OCI-LY3 (cell line): Measurements from ENCODE around the gene SYNE1.

Experiments used
- H2AFZ ChIP-seq: fragments of 200-600, 300-600 bp; shearing (Covaris generic); 2 replicates; pipeline ENCODE4 v1.6.0; 2014; ENCODE audit warnings: antibody characterized with exemption, low read depth, low read length
- H3K27ac ChIP-seq: fragments of 200-600, 300-600 bp; sonication (generic); 2 replicates; pipeline ENCODE4 v1.5.1; 2014; ENCODE audit warnings: mild to moderate bottlenecking, low read length, moderate library complexity, mixed read lengths
- H3K27me3 ChIP-seq: fragments of 200-600, 300-600 bp; sonication (generic); 2 replicates; pipeline ENCODE4 v1.6.1; 2014; ENCODE audit warnings: low read depth, low read length, mixed read lengths
- H3K36me3 ChIP-seq: fragments of 200-600, 300-600 bp; sonication (generic); replicated peaks from 2 replicates; pipeline ENCODE3; 2014; ENCODE audit warnings: low read depth, low read length, mixed read lengths
- H3K4me1 ChIP-seq: fragments of 300-600, 200-600 bp; sonication (generic); 2 replicates; pipeline ENCODE4 v1.6.1; 2014; ENCODE audit warnings: low read length, mixed read lengths
- H3K4me2 ChIP-seq: fragments of 200-600, 300-600 bp; sonication (generic); 2 replicates; pipeline ENCODE4 v1.6.1; 2014; ENCODE audit warnings: low read length, mixed read lengths
- H3K4me3 ChIP-seq: fragments of 300-600, 200-600 bp; sonication (generic); 2 replicates; pipeline ENCODE4 v1.5.1; 2014; ENCODE audit warnings: antibody characterized with exemption, mild to moderate bottlenecking, low read length, moderate library complexity
- H3K79me2 ChIP-seq: fragments of 300-600, 200-600 bp; shearing (Covaris generic); 2 replicates; pipeline ENCODE4 v1.6.1; 2014; ENCODE audit warnings: mild to moderate bottlenecking, low read length, mixed read lengths
- H3K9ac ChIP-seq: fragments of 300-600, 200-600 bp; shearing (Covaris generic); 2 replicates; pipeline ENCODE4 v1.6.0; 2014; ENCODE audit warnings: mild to moderate bottlenecking, low read length, moderate library complexity
- H3K9me3 ChIP-seq: fragments of 200-600, 300-600 bp; shearing (Covaris generic); 2 replicates; pipeline ENCODE4 v1.6.1; 2014; ENCODE audit warnings: low read length, mixed read lengths; ENCODE audit not compliant: insufficient read depth
- H4K20me1 ChIP-seq: fragments of 200-600, 300-600 bp; sonication (generic); 2 replicates; pipeline ENCODE4 v1.6.1; 2016; ENCODE audit warnings: low read length, mixed read lengths; ENCODE audit not compliant: insufficient read depth
- CTCF ChIP-seq: fragments of 200-600, 300-600 bp; sonication (generic); IDR thresholded peaks from 2 replicates; pipeline ENCODE4 v1.5.1; 2014; ENCODE audit warnings: antibody characterized with exemption, low read length, low read depth
- EZH2phosphoT487 ChIP-seq: fragments of 200-600 bp; shearing (Covaris generic); IDR thresholded peaks from 2 replicates; pipeline ENCODE4 v1.6.1; 2018; ENCODE audit warnings: antibody characterized with exemption, mixed run types, low read depth

The SYNE1 gene

DNA sequence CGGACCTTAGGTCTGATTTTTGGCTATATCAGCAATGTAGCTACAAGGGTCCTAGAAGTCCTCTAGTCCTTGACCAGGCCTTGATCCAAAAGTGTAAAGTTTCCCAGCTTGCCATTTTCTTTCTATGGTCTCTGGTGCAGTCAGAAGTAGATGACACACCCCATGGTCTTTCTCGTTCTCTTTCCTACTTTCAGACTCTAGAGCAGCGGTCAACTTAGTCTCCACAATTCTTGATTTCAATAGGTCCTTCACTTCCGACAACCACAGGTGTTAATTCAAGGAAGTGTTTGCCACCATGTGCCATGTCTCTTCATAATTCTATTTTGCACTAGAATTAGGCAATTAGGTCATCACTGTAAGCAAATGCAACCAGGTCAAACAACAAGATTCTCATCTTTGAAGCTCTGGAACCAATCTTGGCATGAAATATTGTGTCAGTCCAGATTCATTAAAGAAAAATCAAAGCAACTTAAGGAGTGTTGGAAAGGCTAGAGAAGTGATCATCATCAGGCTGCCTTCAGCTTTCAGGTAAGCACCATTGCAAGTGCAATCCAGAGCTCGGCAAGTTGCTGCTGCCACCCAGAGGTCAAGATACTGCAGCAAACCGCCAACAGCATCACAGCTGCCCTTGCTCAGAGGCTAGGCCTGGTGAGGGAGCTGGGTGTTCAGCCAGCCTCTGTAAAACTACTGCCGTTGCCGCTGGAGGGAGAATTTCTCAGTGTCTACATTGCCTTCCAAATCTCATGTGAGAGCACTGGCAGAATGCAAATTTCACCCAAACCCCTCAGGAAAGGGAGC lies 5.6 kb upstream of the SYNE1 start:
- Histone ChIP-seq H3K4me2 (no peak overlapping the region), H3K79me2 (no peaks in the 10 kb centered on the region), H3K36me3 (no peaks in the 10 kb centered on the region), H3K9ac (no peak overlapping the region), H3K9me3 (no peaks in the 10 kb centered on the region), H3K4me1 (no peaks in the 10 kb centered on the region), H4K20me1 (no peaks in the 10 kb centered on the region), H2AFZ (no peak overlapping the region), H3K4me3 (no peak overlapping the region), H3K27me3 (no peaks in the 10 kb centered on the region), H3K27ac (no peak overlapping the region)
- TF ChIP-seq CTCF (peak; percentile 59), EZH2phosphoT487 (no peak)

DNA sequence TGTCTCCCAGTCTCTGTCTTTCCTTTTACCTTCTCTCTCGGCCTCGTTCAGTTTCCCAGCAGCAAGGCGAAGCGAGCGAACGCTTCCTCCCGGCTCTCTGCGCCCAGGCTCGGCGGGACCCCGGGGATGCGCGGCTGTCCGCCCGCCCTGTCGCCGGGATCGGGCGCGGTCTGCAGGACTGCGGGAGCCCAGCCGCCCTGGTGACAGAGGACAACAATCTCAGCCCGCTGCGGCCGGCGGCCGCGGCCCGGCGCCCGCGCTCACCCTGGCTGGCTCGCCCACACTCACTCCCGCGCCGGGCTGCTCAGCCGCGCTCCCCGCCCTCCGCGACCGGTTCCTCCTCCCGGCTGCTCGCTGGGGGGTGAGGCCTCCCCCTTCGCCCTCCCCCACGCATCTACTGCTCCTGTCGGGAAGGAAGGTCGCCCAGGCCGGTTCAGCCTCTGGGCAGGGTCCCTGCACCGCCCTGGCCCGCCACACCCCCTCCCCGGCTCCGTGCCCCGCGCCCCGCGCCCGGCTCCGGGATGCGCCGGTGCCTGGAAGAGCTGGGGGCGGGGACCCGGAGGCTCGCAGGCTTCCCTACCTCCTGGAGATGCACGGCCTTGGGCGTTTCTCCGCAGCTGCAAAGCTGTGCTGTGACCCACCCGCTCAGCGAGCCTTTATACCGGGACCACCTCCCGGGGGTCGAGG lies 410 bp downstream of the SYNE1 start:
- H3K4me2 ChIP-seq: no peak overlapping the region
- TF ChIP-seq EZH2phosphoT487: no peak
- no peak for TF ChIP-seq CTCF
- no peaks in the 10 kb centered on the region for H3K79me2 ChIP-seq
- no peaks in the 10 kb centered on the region for H3K27me3 ChIP-seq
- H4K20me1 ChIP-seq: no peaks in the 10 kb centered on the region
- no peak overlapping the region for H2AFZ ChIP-seq
- no peak overlapping the region for H3K9ac ChIP-seq
- H3K27ac ChIP-seq: no peak overlapping the region
- H3K9me3 ChIP-seq: no peaks in the 10 kb centered on the region
- no peak overlapping the region for H3K4me3 ChIP-seq
- H3K4me1 ChIP-seq: no peaks in the 10 kb centered on the region
- no peaks in the 10 kb centered on the region for H3K36me3 ChIP-seq

GRCh38 chr6:152636021-152636608 lies 1.0 kb downstream of the SYNE1 start:
- Histone ChIP-seq H2AFZ (no peak overlapping the region), H3K36me3 (no peaks in the 10 kb centered on the region), H3K4me1 (no peaks in the 10 kb centered on the region), H3K9ac (no peak overlapping the region), H3K4me2 (no peak overlapping the region), H4K20me1 (no peaks in the 10 kb centered on the region), H3K9me3 (no peaks in the 10 kb centered on the region), H3K27me3 (no peaks in the 10 kb centered on the region), H3K4me3 (no peak overlapping the region), H3K27ac (no peak overlapping the region), H3K79me2 (no peaks in the 10 kb centered on the region)
- TF ChIP-seq EZH2phosphoT487 (no peak), CTCF (no peak)

GRCh38 chr6:152634773-152635172 lies 2.4 kb downstream of the SYNE1 start:
- Histone ChIP-seq H3K4me3 (no peak overlapping the region), H3K79me2 (no peaks in the 10 kb centered on the region), H3K9ac (no peak overlapping the region), H3K4me2 (no peak overlapping the region), H4K20me1 (no peaks in the 10 kb centered on the region), H3K27me3 (no peaks in the 10 kb centered on the region), H3K9me3 (no peaks in the 10 kb centered on the region), H3K36me3 (no peaks in the 10 kb centered on the region), H3K4me1 (no peaks in the 10 kb centered on the region), H3K27ac (no peak overlapping the region), H2AFZ (no peak overlapping the region)
- TF ChIP-seq EZH2phosphoT487 (no peak), CTCF (no peak)
